HG02610 (cell line): Measurements from ENCODE around the gene METTL9.
"Not testable (repeated sequence)": the region's sequence is repeated elsewhere in the genome, so short reads cannot be mapped to it uniquely, and the experiment has no call there.

Experiments
- ATAC-seq: cut with Tn5 transposase; IDR thresholded peaks from one replicate; pipeline ENCODE4 v1.9.1; 2021; ENCODE audit warnings: mild to moderate bottlenecking, moderate library complexity; ENCODE audit not compliant: unreplicated experiment

Gene METTL9

GRCh38 chr16:21634216-21634615 is 34.8 kb downstream of the METTL9 start:
- ATAC-seq: no peak

GRCh38 chr16:21635694-21636093 is 36.3 kb downstream of the METTL9 start:
- ATAC-seq: not testable (repeated sequence)

GRCh38 chr16:21637032-21637968 is 37.9 kb downstream of the METTL9 start:
- no peak for ATAC-seq

GRCh38 chr16:21638573-21638975 is 39.2 kb downstream of the METTL9 start:
- no peak for ATAC-seq

GRCh38 chr16:21639493-21639892 is 40.1 kb downstream of the METTL9 start:
- no peak for ATAC-seq

- ATAC-seq: no peak
Measured at GRCh38 chr16:21641916-21642315, 42.5 kb downstream of the METTL9 start.

- ATAC-seq: no peak
Measured at GRCh38 chr16:21642861-21643260, 43.5 kb downstream of the METTL9 start.

GRCh38 chr16:21643785-21644184 is 44.4 kb downstream of the METTL9 start:
- no peak for ATAC-seq

GRCh38 chr16:21644674-21645073 is 45.3 kb downstream of the METTL9 start:
- ATAC-seq: no peak

- ATAC-seq: peak; percentile 30
Measured at GRCh38 chr16:21645261-21645721, 45.9 kb downstream of the METTL9 start.

GRCh38 chr16:21646091-21646490 is 46.7 kb downstream of the METTL9 start:
- ATAC-seq: no peak

- peak; percentile 90 for ATAC-seq
Measured at GRCh38 chr16:21646721-21647561, 47.6 kb downstream of the METTL9 start.

- ATAC-seq: no peak
Measured at GRCh38 chr16:21647562-21648164, 48.3 kb downstream of the METTL9 start.

- not testable (repeated sequence) for ATAC-seq
Measured at GRCh38 chr16:21649826-21650406, 50.5 kb downstream of the METTL9 start.

GRCh38 chr16:21650521-21650920 is 51.1 kb downstream of the METTL9 start:
- no peak for ATAC-seq

GRCh38 chr16:21651515-21651914 is 52.1 kb downstream of the METTL9 start:
- ATAC-seq: no peak

GRCh38 chr16:21652453-21652852 is 53.1 kb downstream of the METTL9 start, which contains the start of gene IGSF6:
IGSF6 (minus strand) TSS chr16:21652608; CDS start chr16:21652598, 10 bp downstream.
- no peak for ATAC-seq

- ATAC-seq: no peak
Measured at GRCh38 chr16:21653571-21653970, 54.2 kb downstream of the METTL9 start.

GRCh38 chr16:21654466-21654865 is 55.1 kb downstream of the METTL9 start:
- ATAC-seq: no peak

- ATAC-seq: no peak
Measured at GRCh38 chr16:21654881-21655280, 55.5 kb downstream of the METTL9 start.
